GM12801 (cell line): Measurements from ENCODE around the gene DUSP7.

ENCODE experiments used
- TF ChIP-seq, protein P1 (sequence below): IDR thresholded peaks from one replicate; pipeline ENCODE4 v1.5.1; 2011; ENCODE audit warnings: control low read depth; ENCODE audit not compliant: insufficient read length; ENCODE audit errors: extremely low read depth

Gene DUSP7

DNA sequence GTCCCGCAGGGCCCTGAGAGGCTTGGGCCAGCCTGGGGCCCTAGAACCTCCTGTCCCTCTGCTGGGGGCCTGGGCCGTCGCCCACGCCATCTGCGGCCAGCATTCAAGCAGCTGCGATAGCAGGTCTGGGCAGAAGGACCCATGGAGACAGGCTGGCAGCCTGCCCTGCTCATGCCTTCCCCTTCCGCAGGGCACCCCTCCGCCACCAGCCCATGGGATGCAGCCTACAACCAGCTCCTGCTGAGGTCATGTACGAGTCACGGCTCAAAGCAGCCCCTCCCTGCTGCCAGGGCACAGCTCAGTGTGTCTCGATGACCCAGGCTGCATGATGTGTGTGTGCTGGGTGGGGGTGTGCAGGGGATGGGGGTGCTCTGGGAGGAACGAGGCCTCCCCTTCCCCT lies 27.8 kb downstream of the DUSP7 start:
- TF ChIP-seq, protein P1, sequence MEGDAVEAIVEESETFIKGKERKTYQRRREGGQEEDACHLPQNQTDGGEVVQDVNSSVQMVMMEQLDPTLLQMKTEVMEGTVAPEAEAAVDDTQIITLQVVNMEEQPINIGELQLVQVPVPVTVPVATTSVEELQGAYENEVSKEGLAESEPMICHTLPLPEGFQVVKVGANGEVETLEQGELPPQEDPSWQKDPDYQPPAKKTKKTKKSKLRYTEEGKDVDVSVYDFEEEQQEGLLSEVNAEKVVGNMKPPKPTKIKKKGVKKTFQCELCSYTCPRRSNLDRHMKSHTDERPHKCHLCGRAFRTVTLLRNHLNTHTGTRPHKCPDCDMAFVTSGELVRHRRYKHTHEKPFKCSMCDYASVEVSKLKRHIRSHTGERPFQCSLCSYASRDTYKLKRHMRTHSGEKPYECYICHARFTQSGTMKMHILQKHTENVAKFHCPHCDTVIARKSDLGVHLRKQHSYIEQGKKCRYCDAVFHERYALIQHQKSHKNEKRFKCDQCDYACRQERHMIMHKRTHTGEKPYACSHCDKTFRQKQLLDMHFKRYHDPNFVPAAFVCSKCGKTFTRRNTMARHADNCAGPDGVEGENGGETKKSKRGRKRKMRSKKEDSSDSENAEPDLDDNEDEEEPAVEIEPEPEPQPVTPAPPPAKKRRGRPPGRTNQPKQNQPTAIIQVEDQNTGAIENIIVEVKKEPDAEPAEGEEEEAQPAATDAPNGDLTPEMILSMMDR = no peak

- TF ChIP-seq, protein P1 = no peak
Measured at GRCh38 chr3:52026041-52026440, 30.3 kb downstream of the DUSP7 start.

- TF ChIP-seq, protein P1 = no peak
Measured at GRCh38 chr3:52025453-52025852, 30.9 kb downstream of the DUSP7 start.

- TF ChIP-seq, protein P1 = no peak
Measured at GRCh38 chr3:52024765-52025452, 31.5 kb downstream of the DUSP7 start.

DNA sequence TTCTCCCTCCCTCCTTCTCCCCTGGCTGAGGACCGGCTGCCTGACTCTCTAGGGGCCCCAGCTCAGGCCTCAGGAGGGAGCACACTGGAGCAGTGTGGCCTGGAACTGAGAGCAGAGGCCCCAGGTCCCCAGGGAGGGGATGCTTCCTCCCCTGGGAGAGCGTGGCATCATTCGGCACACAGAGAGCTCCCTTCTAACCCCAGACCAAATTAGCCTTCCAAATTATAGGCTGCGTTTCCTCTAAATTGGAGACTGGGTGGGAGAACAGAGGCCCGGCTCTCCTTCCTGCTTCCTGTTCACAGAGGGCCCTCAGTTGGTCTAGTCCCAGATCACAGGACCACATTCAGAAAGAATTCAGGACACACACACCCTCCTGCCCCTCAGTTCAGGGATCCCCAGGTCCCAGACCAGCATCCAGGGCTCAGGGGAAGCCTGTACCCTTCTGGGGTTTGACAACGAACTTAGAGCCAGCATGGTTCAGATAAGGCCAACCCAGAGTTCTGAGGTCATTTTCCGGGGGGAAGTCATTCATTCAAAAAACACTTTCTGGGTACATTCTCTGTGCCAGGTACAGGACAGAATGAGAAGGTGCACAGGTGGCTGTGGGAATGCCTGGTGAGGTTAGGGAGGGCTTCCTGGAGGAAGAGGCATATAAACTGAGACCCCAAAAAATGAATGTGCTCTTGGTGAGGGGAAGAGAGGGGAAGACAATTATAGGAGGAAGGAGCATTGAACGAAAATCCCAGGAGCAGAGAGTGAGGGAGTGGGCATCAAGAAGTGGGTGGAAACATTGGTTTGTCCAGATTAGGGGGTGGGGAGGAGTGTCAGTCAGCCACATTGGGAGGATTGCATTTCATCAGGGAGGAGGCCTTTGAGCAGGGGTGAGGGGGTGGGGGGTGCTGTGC lies 32.3 kb downstream of the DUSP7 start:
- TF ChIP-seq, protein P1 = no peak

- TF ChIP-seq, protein P1 = no peak
Measured at GRCh38 chr3:52023101-52023770, 33.1 kb downstream of the DUSP7 start.
